ENCODE data around the gene PRPF40A. TPM values are rescaled to one million over a fixed set of nuclear protein-coding genes. Genes with fewer than 3 reads are reported as not detected.

Gene PRPF40A
- total and polyA plus RNA-seq, 2 of the 8 experiments (the other 6 are each of a cell fraction or from before 2014, with no cell fraction given), result 85.5 to 176 TPM

GRCh38 chr2:152626911-152627339, 90.3 kb downstream of the PRPF40A start:
- Histone ChIP-seq H3K79me1 (ENCODE audit: low read depth, low read length) (no peaks in the 10 kb centered on the region), H3K4me3 (ENCODE audit: extremely low read depth in 1 of 4, insufficient read depth in 2 of 4, low read depth in 3 of 4, low read length in 4 of 4) (no peak overlapping the region), H2BK5ac (ENCODE audit: low read depth, low read length) (no peak overlapping the region), H4K5ac (ENCODE audit: insufficient read length, low read depth, low read length) (no peak overlapping the region), H2AFZ (ENCODE audit: low read length) (no peak overlapping the region), H2BK20ac (ENCODE audit: low read length) (no peak overlapping the region), H3K4ac (replicated peaks; ENCODE audit: insufficient read length, low read depth, low read length) (no peak overlapping the region), H2BK12ac (ENCODE audit: low read depth, low read length) (no peak overlapping the region), H3K79me2 (ENCODE audit: control insufficient read depth in 1 of 2, insufficient read depth in 2 of 2, low read length in 2 of 2) (no peaks in the 10 kb centered on the region), H3K18ac (ENCODE audit: extremely low read depth, low read length) (no peak overlapping the region), H3K9me3 (ENCODE audit: insufficient read depth in 2 of 2, low read depth in 1 of 2, low read length in 1 of 2) (no peaks in the 10 kb centered on the region), H4K20me1 (replicated peaks in 1 of 2; ENCODE audit: control insufficient read depth in 1 of 2, insufficient read depth in 2 of 2, low read length in 2 of 2) (no peaks in the 10 kb centered on the region), H3K9ac (replicated peaks in 1 of 4; ENCODE audit: extremely low read depth in 1 of 4, low read depth in 3 of 4, low read length in 3 of 4) (no peak overlapping the region), H3K23ac (ENCODE audit: insufficient read length) (no peak overlapping the region), H3K14ac (ENCODE audit: insufficient read length) (no peak overlapping the region), H2BK120ac (replicated peaks; ENCODE audit: low read depth, low read length) (no peak overlapping the region), H3K4me1 (replicated peaks in 1 of 4; ENCODE audit: control insufficient read depth in 3 of 4, insufficient read depth in 4 of 4, low read length in 3 of 4) (no peaks in the 10 kb centered on the region), H3K4me2 (ENCODE audit: insufficient read depth in 1 of 2, low read depth in 2 of 2, low read length in 2 of 2) (no peak overlapping the region), H4K8ac (ENCODE audit: extremely low read depth, insufficient read depth, low read length) (no peak overlapping the region), H3K27ac (ENCODE audit: low read depth, low read length) (no peak overlapping the region), H3K23me2 (ENCODE audit: low read depth, low read length) (no peaks in the 10 kb centered on the region), H3K36me3 (ENCODE audit: control insufficient read depth in 2 of 4, insufficient read depth in 4 of 4, low read length in 3 of 4) (peaks cover 5 to 26% (median 19%) of the 10 kb centered on the region in 4 experiments; a peak in 7 of 8 replicates), H2BK15ac (ENCODE audit: low read length) (no peak overlapping the region), H4K91ac (replicated peaks; ENCODE audit: insufficient read length, low read length) (no peak overlapping the region), H3K56ac (replicated peaks; ENCODE audit: insufficient read length, low read depth, low read length) (no peak overlapping the region), H3K27me3 (replicated peaks in 1 of 4; ENCODE audit: control insufficient read depth in 3 of 4, extremely low read depth in 1 of 4, insufficient read depth in 3 of 4, low read length in 3 of 4) (peaks cover 0 to 1% (median 0%) of the 10 kb centered on the region in 4 experiments; a peak in 1 of 7 replicates), H2AK5ac (ENCODE audit: low read depth, low read length) (no peak overlapping the region)
- no peak for FAIRE-seq
- 85% methylated on average over 4 of the region's 4 CpGs; no CpG with 5 or more reads in 1 of the 2 experiments for WGBS, 2 experiments (ENCODE audit: extremely low coverage in 1 of 2, insufficient coverage in 1 of 2, insufficient read length in 1 of 2, insufficient replicate concordance in 2 of 2, low coverage in 1 of 2, low lambda C conversion rate in 2 of 2, missing lambda C conversion rate in 1 of 2)
- ChIA-PET POLR2A (ENCODE audit: partially characterized antibody) (no interaction called here), CTCF (ENCODE audit: partially characterized antibody) (interaction anchor here (1.5 to 3.9 kb wide), 4 partner anchors 9 to 589 kb away, joined by 4 to 30 read pairs (median 8); no protein-coding TSS in a partner anchor)
- no peak for DNase-seq (ENCODE audit: low read depth in 1 of 2, low spot score in 2 of 2)
- TF ChIP-seq, protein P1, sequence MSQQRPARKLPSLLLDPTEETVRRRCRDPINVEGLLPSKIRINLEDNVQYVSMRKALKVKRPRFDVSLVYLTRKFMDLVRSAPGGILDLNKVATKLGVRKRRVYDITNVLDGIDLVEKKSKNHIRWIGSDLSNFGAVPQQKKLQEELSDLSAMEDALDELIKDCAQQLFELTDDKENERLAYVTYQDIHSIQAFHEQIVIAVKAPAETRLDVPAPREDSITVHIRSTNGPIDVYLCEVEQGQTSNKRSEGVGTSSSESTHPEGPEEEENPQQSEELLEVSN (IDR thresholded peaks at IDR 0.05), result no peak
- TF ChIP-seq HDAC2 (IDR thresholded peaks at IDR 0.05; ENCODE audit: borderline replicate concordance in 1 of 2, low read depth in 2 of 2, low read length in 2 of 2), result no peak
- no peak for TF ChIP-seq TAF7 (optimal IDR thresholded peaks at IDR 0.05; ENCODE audit: borderline replicate concordance, low read depth, low read length)

Measured in H1 (cell line).